Mesothelial cell of epicardium (in vitro differentiated cells): Measurements from ENCODE around the gene DUSP28. TPM values are rescaled to one million over a fixed set of nuclear protein-coding genes. Genes with fewer than 3 reads are reported as not detected.

Experiments
- DNase-seq, 2 experiments: peaks; one replicate each; pipeline ENCODE4 v3.0.0; 2021; ENCODE audit warnings: low spot score in 2 of 2; ENCODE audit not compliant: unreplicated experiment in 2 of 2
- H3K27ac Mint-ChIP-seq: 2 replicates; pipeline ENCODE4 v1.8.0; 2021; ENCODE audit warnings: mixed read lengths
- H3K27me3 Mint-ChIP-seq: 2 replicates; pipeline ENCODE4 v1.8.0; 2021; ENCODE audit warnings: low read depth, mixed read lengths
- H3K36me3 Mint-ChIP-seq: 2 replicates; pipeline ENCODE4 v1.8.0; 2021; ENCODE audit warnings: mixed read lengths
- H3K4me1 Mint-ChIP-seq: 2 replicates; pipeline ENCODE4 v1.8.0; 2021; ENCODE audit warnings: mixed read lengths
- H3K4me3 Mint-ChIP-seq: 2 replicates; pipeline ENCODE4 v1.8.0; 2021; ENCODE audit warnings: mild to moderate bottlenecking, moderate library complexity, mixed read lengths
- H3K9me3 Mint-ChIP-seq: 2 replicates; pipeline ENCODE4 v1.8.0; 2021; ENCODE audit warnings: mixed read lengths
- total RNA-seq: library from RNA; stranded (reverse); gene quantifications from 3 replicates; pipeline ENCODE4 v1.2.1, GENCODE V29; 2021
- TF ChIP-seq, protein P1 (sequence below): fragments of 200-600 bp; sonication (generic); IDR thresholded peaks from one replicate; pipeline ENCODE4 v1.5.0; 2021; ENCODE audit warnings: antibody characterized with exemption; ENCODE audit not compliant: unreplicated experiment

Gene DUSP28
- total RNA-seq, 1 donor from 2014 or later: 6.2 TPM

DNA sequence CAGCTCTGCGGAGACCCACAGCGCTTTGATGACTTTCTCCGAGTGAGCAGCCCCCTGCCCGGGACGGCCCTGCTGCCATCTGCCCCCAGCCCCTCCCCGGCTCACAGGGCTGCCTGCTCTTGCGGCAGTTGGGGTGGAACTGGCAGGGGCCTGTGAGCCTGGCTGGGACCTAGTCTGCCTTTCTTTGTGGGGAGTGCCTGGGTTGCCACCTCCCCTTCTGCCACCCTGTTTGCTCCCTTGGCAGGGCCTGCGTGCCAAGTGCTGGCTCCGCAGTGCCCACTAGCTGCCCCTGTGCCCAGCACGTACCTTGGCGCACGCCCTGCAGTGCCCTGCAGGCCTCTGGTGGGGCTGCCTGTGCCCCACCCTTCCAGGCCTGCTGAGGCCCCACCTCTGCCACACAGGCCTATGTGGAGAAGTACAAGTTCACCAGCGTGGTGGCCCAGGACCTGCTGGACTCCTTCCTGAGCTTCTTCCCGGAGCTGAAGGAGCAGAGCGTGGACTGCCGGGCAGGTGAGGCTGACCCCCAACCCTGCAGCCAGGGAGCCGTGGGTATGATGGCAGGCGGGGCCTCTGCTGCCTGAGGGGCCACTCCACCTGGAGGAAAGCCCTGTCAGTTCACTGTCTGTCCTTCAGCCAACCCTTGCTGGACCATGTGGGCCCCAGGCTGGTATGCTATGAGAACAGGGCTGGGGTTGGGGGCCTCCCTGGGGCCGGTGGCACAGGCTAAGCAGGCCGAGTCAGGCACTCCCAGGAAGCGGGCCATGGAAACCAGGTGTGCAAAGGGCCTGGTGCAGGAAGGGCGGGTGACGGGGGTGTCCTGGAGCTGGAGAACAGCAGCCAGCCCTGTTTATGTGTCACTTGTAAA lies 15.2 kb downstream of the DUSP28 start:
- H3K4me3 Mint-ChIP-seq: no peak overlapping the region
- DNase-seq: no peak
- no peaks in the 10 kb centered on the region for H3K9me3 Mint-ChIP-seq
- H3K27ac Mint-ChIP-seq: no peak overlapping the region
- H3K36me3 Mint-ChIP-seq: no peaks in the 10 kb centered on the region
- no peaks in the 10 kb centered on the region for H3K27me3 Mint-ChIP-seq
- no peaks in the 10 kb centered on the region for H3K4me1 Mint-ChIP-seq
- TF ChIP-seq, protein P1, sequence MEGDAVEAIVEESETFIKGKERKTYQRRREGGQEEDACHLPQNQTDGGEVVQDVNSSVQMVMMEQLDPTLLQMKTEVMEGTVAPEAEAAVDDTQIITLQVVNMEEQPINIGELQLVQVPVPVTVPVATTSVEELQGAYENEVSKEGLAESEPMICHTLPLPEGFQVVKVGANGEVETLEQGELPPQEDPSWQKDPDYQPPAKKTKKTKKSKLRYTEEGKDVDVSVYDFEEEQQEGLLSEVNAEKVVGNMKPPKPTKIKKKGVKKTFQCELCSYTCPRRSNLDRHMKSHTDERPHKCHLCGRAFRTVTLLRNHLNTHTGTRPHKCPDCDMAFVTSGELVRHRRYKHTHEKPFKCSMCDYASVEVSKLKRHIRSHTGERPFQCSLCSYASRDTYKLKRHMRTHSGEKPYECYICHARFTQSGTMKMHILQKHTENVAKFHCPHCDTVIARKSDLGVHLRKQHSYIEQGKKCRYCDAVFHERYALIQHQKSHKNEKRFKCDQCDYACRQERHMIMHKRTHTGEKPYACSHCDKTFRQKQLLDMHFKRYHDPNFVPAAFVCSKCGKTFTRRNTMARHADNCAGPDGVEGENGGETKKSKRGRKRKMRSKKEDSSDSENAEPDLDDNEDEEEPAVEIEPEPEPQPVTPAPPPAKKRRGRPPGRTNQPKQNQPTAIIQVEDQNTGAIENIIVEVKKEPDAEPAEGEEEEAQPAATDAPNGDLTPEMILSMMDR: no peak

DNA sequence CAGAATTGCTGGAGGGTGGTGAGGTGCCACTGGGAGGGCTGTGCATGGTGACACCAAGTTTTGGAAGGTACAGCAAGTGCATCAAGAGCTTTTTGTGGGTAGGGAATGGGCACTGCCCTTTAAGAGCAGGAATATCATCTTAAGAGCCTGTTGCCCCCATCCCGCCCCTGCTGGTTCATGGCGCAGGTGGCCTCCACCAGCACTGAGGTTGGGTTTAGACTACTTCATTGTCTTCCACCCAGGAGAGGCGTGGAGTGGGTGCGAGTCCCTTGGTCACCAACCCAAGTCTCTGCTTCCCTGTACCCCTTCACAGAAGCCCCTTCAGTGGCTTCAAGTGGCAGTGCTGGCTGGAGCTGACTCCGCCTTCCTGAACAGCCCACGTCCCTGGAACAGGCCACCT lies 15.9 kb downstream of the DUSP28 start:
- no peak for DNase-seq
- TF ChIP-seq, protein P1: no peak
- Mint-ChIP-seq H3K27ac (no peak overlapping the region), H3K9me3 (peaks cover 7% of the 10 kb centered on the region), H3K4me1 (no peaks in the 10 kb centered on the region), H3K4me3 (no peak overlapping the region), H3K27me3 (no peaks in the 10 kb centered on the region), H3K36me3 (peaks cover 6% of the 10 kb centered on the region)

DNA sequence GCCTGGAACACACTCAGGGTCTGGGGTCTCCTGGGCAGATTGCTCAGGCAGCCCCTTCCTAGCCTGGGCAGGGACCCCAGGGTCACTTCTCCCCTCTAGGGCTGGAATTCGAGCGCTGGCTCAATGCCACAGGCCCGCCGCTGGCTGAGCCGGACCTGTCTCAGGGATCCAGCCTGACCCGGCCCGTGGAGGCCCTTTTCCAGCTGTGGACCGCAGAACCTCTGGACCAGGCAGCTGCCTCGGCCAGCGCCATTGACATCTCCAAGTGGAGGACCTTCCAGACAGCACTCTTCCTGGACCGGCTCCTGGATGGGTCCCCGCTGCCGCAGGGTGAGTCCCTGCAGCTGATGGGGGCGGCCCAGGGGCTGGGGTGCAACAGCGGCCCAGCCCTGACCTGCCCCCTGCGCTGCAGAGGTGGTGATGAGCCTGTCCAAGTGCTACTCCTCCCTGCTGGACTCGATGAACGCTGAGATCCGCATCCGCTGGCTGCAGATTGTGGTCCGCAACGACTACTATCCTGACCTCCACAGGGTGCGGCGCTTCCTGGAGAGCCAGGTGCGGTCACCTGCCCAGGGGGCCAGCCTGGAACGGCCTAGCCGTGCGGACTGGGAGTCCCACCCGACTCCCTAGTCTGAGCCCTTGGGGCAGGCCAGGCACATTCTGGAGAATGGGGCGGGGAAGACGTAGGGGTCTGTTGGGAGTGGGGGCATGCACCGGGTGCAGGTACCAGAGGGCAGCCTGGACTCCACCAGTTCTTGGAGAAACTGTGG lies 16.5 kb downstream of the DUSP28 start:
- TF ChIP-seq, protein P1: no peak
- Mint-ChIP-seq H3K9me3 (peaks cover 11% of the 10 kb centered on the region), H3K27ac (no peak overlapping the region), H3K27me3 (no peaks in the 10 kb centered on the region), H3K4me1 (no peaks in the 10 kb centered on the region), H3K4me3 (no peak overlapping the region), H3K36me3 (peaks cover 9% of the 10 kb centered on the region)
- DNase-seq: no peak

DNA sequence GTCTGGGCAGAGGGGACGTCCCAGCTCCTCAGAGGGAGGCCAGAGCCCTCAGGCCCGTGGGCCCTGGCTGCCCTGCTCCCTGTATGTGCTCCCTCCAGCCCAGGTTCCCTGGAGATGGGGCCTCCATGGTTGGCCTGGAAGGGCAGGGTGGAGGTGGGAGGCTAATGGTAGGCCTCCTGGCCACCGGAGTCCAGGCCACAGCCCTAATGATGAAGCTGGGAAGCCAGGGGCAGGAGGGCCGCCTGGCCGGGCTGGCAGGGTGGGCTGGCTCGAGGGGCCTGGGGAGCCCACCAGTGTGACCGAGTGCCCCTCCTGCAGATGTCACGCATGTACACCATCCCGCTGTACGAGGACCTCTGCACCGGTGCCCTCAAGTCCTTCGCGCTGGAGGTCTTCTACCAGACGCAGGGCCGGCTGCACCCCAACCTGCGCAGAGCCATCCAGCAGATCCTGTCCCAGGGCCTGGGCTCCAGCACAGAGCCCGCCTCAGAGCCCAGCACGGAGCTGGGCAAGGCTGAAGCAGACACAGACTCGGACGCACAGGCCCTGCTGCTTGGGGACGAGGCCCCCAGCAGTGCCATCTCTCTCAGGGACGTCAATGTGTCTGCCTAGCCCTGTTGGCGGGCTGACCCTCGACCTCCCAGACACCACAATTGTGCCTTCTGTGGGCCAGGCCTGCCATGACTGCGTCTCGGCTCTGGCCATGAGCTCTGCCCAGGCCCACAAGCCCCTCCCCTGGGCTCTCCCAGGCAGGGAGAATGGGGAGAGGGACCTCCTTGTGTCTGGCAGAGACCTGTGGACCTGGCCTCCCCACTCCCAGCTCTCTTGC lies 17.3 kb downstream of the DUSP28 start:
- peaks cover 14% of the 10 kb centered on the region for H3K9me3 Mint-ChIP-seq
- no peak overlapping the region for H3K27ac Mint-ChIP-seq
- no peak for DNase-seq
- H3K27me3 Mint-ChIP-seq: no peaks in the 10 kb centered on the region
- peaks cover 16% of the 10 kb centered on the region for H3K36me3 Mint-ChIP-seq
- TF ChIP-seq, protein P1: no peak
- H3K4me1 Mint-ChIP-seq: no peaks in the 10 kb centered on the region
- no peak overlapping the region for H3K4me3 Mint-ChIP-seq

DNA sequence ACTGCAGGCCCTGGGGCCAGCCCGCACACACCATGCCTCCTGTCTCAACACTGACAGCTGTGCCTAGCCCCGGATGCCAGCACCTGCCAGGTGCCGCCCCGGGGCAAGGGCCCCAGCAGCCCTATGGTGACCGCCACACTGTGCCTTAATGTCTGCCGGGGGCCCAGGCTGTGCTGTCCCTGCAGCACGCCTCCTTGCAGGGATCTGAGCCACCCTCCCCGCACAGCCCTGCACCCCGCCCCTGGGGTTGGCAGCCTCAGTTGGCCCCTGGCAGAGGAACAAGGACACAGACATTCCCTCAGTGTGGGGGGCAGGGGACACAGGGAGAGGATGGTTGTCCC lies 17.9 kb downstream of the DUSP28 start:
- peaks cover 14% of the 10 kb centered on the region for H3K9me3 Mint-ChIP-seq
- no peak for DNase-seq
- no peak overlapping the region for H3K4me3 Mint-ChIP-seq
- H3K4me1 Mint-ChIP-seq: no peaks in the 10 kb centered on the region
- H3K27me3 Mint-ChIP-seq: no peaks in the 10 kb centered on the region
- H3K36me3 Mint-ChIP-seq: peaks cover 16% of the 10 kb centered on the region
- TF ChIP-seq, protein P1: no peak
- no peak overlapping the region for H3K27ac Mint-ChIP-seq
